ENCODE measurements around the gene PTPRA. TPM values are rescaled to one million over a fixed set of nuclear protein-coding genes. Genes with fewer than 3 reads are reported as not detected.
"Not testable (repeated sequence)": the region's sequence is repeated elsewhere in the genome, so short reads cannot be mapped to it uniquely, and the experiment has no call there.

PTPRA gene
- total RNA-seq, 1 donor from 2014 or later = 23.5 TPM

- DNase-seq (ENCODE audit: low spot score) = no peak
- intact Hi-C loops (cut with DNase I) = no loop called here
Observed at GRCh38 chr20:2879146-2879545, 5.9 kb downstream of the PTPRA start.

GRCh38 chr20:2880650-2881049, 7.4 kb downstream of the PTPRA start:
- no peak for DNase-seq (ENCODE audit: low spot score)
- intact Hi-C loops (cut with DNase I) = no loop called here

- intact Hi-C loops (cut with DNase I) = no loop called here
- DNase-seq (ENCODE audit: low spot score) = no peak
Observed at GRCh38 chr20:2883726-2884637, 10.7 kb downstream of the PTPRA start.

- intact Hi-C loops (cut with DNase I) = no loop called here
- DNase-seq (ENCODE audit: low spot score) = no peak
Observed at GRCh38 chr20:2887715-2888114, 14.4 kb downstream of the PTPRA start.

- intact Hi-C loops (cut with DNase I) = no loop called here
- DNase-seq (ENCODE audit: low spot score) = no peak
Observed at GRCh38 chr20:2888224-2888955, 15.1 kb downstream of the PTPRA start.

- intact Hi-C loops (cut with DNase I) = no loop called here
- no peak for DNase-seq (ENCODE audit: low spot score)
Observed at GRCh38 chr20:2889209-2889608, 15.9 kb downstream of the PTPRA start.

- intact Hi-C loops (cut with DNase I) = no loop called here
Observed at GRCh38 chr20:2889797-2890196, 16.5 kb downstream of the PTPRA start.

GRCh38 chr20:2890742-2891141, 17.5 kb downstream of the PTPRA start:
- no peak for DNase-seq (ENCODE audit: low spot score)
- intact Hi-C loops (cut with DNase I) = no loop called here

More at GRCh38 chr20:2889797-2890196, 16.5 kb downstream of the PTPRA start:
- DNase-seq (ENCODE audit: low spot score) = no peak

GRCh38 chr20:2891343-2891742, 18.1 kb downstream of the PTPRA start:
- DNase-seq (ENCODE audit: low spot score) = no peak
- intact Hi-C loops (cut with DNase I) = no loop called here

GRCh38 chr20:2892376-2892775, 19.1 kb downstream of the PTPRA start:
- intact Hi-C loops (cut with DNase I) = no loop called here
- DNase-seq (ENCODE audit: low spot score) = no peak

GRCh38 chr20:2894221-2894620, 20.9 kb downstream of the PTPRA start:
- DNase-seq (ENCODE audit: low spot score) = no peak
- intact Hi-C loops (cut with DNase I) = no loop called here

- DNase-seq (ENCODE audit: low spot score); intact Hi-C loops (cut with DNase I): not testable (repeated sequence)
Observed at GRCh38 chr20:2895154-2895553, 21.9 kb downstream of the PTPRA start.

GRCh38 chr20:2899243-2899642, 26.0 kb downstream of the PTPRA start:
- no peak for DNase-seq (ENCODE audit: low spot score)
- intact Hi-C loops (cut with DNase I) = no loop called here

GRCh38 chr20:2900845-2901592, 27.7 kb downstream of the PTPRA start:
- intact Hi-C loops (cut with DNase I) = no loop called here
- no peak for DNase-seq (ENCODE audit: low spot score)

- no peak for DNase-seq (ENCODE audit: low spot score)
- intact Hi-C loops (cut with DNase I) = no loop called here
Observed at GRCh38 chr20:2902291-2902690, 29.0 kb downstream of the PTPRA start.

GRCh38 chr20:2902818-2903217, 29.5 kb downstream of the PTPRA start:
- intact Hi-C loops (cut with DNase I) = no loop called here
- no peak for DNase-seq (ENCODE audit: low spot score)

GRCh38 chr20:2903686-2904085, 30.4 kb downstream of the PTPRA start:
- no peak for DNase-seq (ENCODE audit: low spot score)
- intact Hi-C loops (cut with DNase I) = no loop called here

GRCh38 chr20:2907519-2907918, 34.2 kb downstream of the PTPRA start:
- no peak for DNase-seq (ENCODE audit: low spot score)
- intact Hi-C loops (cut with DNase I) = no loop called here

- no peak for DNase-seq (ENCODE audit: low spot score)
- intact Hi-C loops (cut with DNase I) = no loop called here
Observed at GRCh38 chr20:2909953-2910352, 36.7 kb downstream of the PTPRA start.

GRCh38 chr20:2911200-2911599, 37.9 kb downstream of the PTPRA start:
- no peak for DNase-seq (ENCODE audit: low spot score)
- intact Hi-C loops (cut with DNase I) = no loop called here

Measured in cardiac septum (tissue), 1 donor.